Gastroesophageal sphincter (tissue), 4 donors: ENCODE data around the gene TM6SF1. TPM values are rescaled to one million over a fixed set of nuclear protein-coding genes. Genes with fewer than 3 reads are reported as not detected.
"Not testable (repeated sequence)": the region's sequence is repeated elsewhere in the genome, so short reads cannot be mapped to it uniquely, and the experiment has no call there.

ENCODE experiments used
- ATAC-seq: fragments of 150-250 bp; one replicate; pipeline ENCODE4 v1.9.1; 2016; ENCODE audit warnings: mild to moderate bottlenecking, moderate library complexity
- H3K27ac ChIP-seq, 4 donors: fragments of 200-600 bp; sonication (generic) in 3 of 4; 1 replicate in 3 of 4; 2 replicates in 1 of 4; pipeline ENCODE4 v1.5.1; 2016 to 2019
- H3K27me3 ChIP-seq: fragments of 200-600 bp; sonication (generic); one replicate; pipeline ENCODE4 v1.5.1; 2019
- H3K36me3 ChIP-seq, 2 donors: fragments of 200-600 bp; sonication (generic); one replicate each; pipeline ENCODE4 v1.5.1; 2019; ENCODE audit warnings: control low read depth in 1 of 2
- H3K4me1 ChIP-seq, 3 donors: fragments of 200-600 bp; sonication (generic); 1 replicate in 2 of 3; 2 replicates in 1 of 3; pipeline ENCODE4 v1.5.1; 2016 to 2019; ENCODE audit warnings: control low read depth in 2 of 3
- H3K4me3 ChIP-seq, 2 donors: fragments of 200-600 bp; sonication (generic); one replicate each; pipeline ENCODE4 v1.5.1; 2019; ENCODE audit warnings: mild to moderate bottlenecking in 1 of 2, moderate library complexity in 1 of 2
- H3K9me3 ChIP-seq, 3 donors: fragments of 200-600 bp; sonication (generic); one replicate each; pipeline ENCODE4 v1.5.1; 2017 to 2019; ENCODE audit warnings: control low read depth in 2 of 3
- EP300 ChIP-seq: sonication (generic); formaldehyde crosslinking; IDR thresholded peaks from one replicate; pipeline ENCODE4 v1.6.1; 2017; ENCODE audit warnings: antibody characterized with exemption, mild to moderate bottlenecking
- POLR2A ChIP-seq, 2 donors: fragments of 450-650 bp; IDR thresholded peaks; one replicate each; pipeline ENCODE4 v1.6.1; 2017; ENCODE audit warnings: antibody characterized with exemption in 2 of 2, mild to moderate bottlenecking in 2 of 2, moderate library complexity in 1 of 2
- POLR2AphosphoS5 ChIP-seq: sonication (generic); formaldehyde crosslinking; IDR thresholded peaks from one replicate; pipeline ENCODE4 v1.6.1; 2017; ENCODE audit warnings: antibody characterized with exemption
- WGBS, 2 donors: methylation state at CpG; one replicate each; pipeline ENCODE4 v1.1.5; 2018; ENCODE audit warnings: low coverage in 1 of 2; 5-methylcytosine and 5-hydroxymethylcytosine counted together
- total RNA-seq, 4 donors: library from RNA; depleted of rRNA; stranded (reverse); fragments of >200 nt; gene quantifications; one replicate each; pipeline ENCODE4 v1.1.0, GENCODE V29; 2016
- TF ChIP-seq, protein P1 (sequence below), 4 experiments: fragments of 200-600 bp in 2 of 4; fragments of 450-650 bp in 2 of 4; sonication (generic) in 1 of 4; IDR thresholded peaks; one replicate each; pipeline ENCODE4 v1.5.1; 2017 to 2019; ENCODE audit warnings: antibody characterized with exemption in 4 of 4, mild to moderate bottlenecking in 2 of 4, moderate library complexity in 2 of 4

Gene TM6SF1
- total RNA-seq, 4 donors from 2014 or later, result 2.3 to 8.1 (median 5.2) TPM

DNA sequence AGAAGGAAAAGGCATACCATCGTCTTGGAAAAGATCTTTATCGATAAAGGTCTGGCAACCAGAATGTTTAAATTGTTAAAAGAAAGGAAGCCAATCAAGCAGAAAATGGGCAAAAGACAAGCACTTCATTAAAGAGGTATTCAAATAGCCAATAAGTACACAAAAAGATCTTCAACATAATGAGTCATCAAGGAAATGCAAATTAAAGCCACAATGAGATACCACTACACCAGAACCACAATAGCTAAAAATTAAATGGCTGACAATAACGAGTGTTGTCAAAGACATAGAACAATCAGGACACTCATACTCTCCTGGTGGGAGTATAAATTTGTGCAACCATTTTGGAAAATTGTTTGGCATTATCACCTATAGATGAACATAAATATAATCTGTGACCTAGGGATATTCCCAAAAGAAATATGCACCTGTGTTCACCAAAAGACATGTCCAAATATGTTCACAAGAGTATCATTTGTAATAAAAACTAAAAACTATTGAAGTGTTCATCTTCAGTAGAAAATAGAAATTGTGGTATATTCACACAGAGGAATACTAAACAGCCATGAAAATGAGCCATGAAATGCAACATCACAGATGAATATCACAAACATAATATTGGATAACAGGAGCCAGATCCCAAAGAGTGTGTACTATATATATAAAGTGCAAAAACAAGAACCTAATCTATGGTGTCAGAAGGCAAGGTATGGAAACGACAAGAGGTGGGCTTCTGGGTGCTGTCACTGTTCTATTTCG, 26.0 kb upstream of the TM6SF1 start:
- H3K9me3 ChIP-seq, result no peaks in the 10 kb centered on the region
- no peak overlapping the region for H3K4me3 ChIP-seq
- no peak for ATAC-seq
- H3K4me1 ChIP-seq, result no peaks in the 10 kb centered on the region
- no peaks in the 10 kb centered on the region for H3K36me3 ChIP-seq
- no peak for TF ChIP-seq POLR2AphosphoS5
- TF ChIP-seq POLR2A (IDR thresholded peaks at IDR 0.05), result no peak
- no peak for TF ChIP-seq EP300
- TF ChIP-seq, protein P1, sequence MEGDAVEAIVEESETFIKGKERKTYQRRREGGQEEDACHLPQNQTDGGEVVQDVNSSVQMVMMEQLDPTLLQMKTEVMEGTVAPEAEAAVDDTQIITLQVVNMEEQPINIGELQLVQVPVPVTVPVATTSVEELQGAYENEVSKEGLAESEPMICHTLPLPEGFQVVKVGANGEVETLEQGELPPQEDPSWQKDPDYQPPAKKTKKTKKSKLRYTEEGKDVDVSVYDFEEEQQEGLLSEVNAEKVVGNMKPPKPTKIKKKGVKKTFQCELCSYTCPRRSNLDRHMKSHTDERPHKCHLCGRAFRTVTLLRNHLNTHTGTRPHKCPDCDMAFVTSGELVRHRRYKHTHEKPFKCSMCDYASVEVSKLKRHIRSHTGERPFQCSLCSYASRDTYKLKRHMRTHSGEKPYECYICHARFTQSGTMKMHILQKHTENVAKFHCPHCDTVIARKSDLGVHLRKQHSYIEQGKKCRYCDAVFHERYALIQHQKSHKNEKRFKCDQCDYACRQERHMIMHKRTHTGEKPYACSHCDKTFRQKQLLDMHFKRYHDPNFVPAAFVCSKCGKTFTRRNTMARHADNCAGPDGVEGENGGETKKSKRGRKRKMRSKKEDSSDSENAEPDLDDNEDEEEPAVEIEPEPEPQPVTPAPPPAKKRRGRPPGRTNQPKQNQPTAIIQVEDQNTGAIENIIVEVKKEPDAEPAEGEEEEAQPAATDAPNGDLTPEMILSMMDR (IDR thresholded peaks at IDR 0.05), result no peak
- WGBS, 2 donors, result 76 to 93% methylated on average over 3 to 5 of the region's 5 CpGs
- peaks cover 40% of the 10 kb centered on the region for H3K27me3 ChIP-seq
- no peak overlapping the region for H3K27ac ChIP-seq

DNA sequence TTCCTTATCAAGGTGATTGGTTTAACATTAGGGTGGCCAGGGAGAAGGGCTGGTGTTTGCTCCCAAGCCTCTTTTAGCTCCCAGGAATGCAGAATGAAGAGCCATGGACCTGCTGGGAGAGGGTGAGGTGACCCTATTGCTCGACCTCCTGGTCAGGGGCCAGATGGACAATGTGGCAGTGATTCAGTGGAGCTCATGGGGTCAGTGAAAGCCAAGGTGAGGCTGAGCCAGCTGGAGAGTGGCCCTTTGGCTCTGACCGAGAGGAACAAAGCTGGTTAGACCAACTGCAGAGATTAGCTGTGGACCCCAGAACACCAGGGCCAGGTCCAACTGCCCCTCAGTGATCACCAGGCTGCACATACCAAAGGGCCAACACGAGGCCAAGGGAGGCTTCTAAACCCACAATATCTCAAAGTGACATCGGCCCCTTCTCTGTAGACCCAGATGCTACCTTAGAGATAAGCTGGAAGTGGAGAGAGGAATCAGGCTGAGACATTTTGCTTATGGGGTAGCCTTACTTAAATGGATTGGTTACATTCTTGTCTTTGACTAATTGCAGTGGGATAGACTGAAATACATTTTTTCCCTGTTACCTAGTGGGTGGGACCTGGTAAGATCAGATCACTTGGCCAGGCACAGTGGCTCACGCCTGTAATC, 24.6 kb upstream of the TM6SF1 start:
- Histone ChIP-seq H3K4me3 (no peak overlapping the region), H3K9me3 (no peaks in the 10 kb centered on the region), H3K27ac (no peak overlapping the region), H3K36me3 (no peaks in the 10 kb centered on the region), H3K4me1 (no peaks in the 10 kb centered on the region), H3K27me3 (peaks cover 40% of the 10 kb centered on the region)
- 60 to 62% methylated on average over 1 to 3 of the region's 5 CpGs for WGBS, 2 donors
- no peak for TF ChIP-seq EP300
- TF ChIP-seq POLR2AphosphoS5, result no peak
- TF ChIP-seq, protein P1 (IDR thresholded peaks at IDR 0.05), result no peak
- TF ChIP-seq POLR2A (IDR thresholded peaks at IDR 0.05), result no peak
- ATAC-seq, result no peak

DNA sequence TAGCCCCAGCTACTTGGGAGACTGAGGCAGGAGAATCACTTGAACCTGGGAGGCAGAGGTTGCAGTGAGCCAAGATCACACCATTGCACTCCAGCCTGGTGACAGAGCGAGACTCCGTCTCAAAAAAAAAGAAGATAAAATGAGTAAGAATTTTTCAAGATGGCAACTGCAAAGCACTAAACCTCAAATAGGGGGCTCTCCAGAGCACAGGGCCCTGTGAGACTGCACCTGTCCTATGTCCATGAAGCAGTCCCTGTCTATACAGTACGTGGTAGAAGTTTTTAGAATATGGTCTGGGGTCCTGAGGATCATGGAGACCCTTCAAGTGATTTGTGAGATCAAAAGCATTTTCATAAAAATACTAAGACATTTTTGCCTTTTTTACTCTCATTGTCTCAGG, 22.0 kb upstream of the TM6SF1 start:
- not testable (repeated sequence) for ATAC-seq
- WGBS, 2 donors, result 88 to 90% methylated on average over 3 of the region's 3 CpGs

DNA sequence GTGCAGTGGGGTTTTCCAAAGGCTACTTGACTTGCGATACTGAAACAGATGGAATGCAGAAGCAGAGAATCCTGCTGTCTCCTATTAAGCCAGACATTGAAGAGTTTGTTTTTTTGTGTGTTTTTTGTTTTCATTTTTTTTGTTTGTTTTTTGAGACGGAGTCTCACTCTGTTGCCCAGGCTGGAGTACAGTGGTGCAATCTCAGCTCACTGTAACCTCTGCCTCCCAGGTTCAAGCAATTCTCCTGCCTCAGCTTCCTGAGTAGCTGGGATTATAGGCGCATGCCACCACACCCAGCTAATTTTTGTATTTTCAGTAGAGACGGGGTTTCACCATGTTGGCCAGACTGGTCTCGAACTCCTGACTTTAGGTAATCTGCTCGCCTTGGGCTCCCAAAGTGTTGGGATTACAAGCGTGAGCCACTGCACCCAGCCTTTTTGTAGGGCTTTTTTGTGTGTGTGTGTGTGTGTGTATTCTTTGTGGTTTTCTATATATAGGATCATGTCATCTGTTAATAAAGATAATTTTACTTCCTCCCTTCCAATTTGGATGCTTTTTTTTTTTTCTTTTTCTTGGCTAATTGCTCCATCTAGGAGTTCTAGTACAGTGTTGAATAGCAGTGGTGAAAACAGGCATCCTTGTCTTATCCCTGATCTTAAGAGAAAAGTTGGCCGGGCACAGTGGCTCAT, 21.4 kb upstream of the TM6SF1 start:
- 81 to 87% methylated on average over 6 to 8 of the region's 8 CpGs for WGBS, 2 donors
- not testable (repeated sequence) for H3K4me1 ChIP-seq, H3K9me3 ChIP-seq, H3K27ac ChIP-seq, H3K4me3 ChIP-seq, ATAC-seq, H3K36me3 ChIP-seq
- peaks cover 20% of the 10 kb centered on the region for H3K27me3 ChIP-seq

More for the DNA sequence above, 22.0 kb upstream of the TM6SF1 start:
- not testable (repeated sequence) for H3K9me3 ChIP-seq, H3K4me3 ChIP-seq, H3K36me3 ChIP-seq, H3K27ac ChIP-seq, H3K4me1 ChIP-seq
- peaks cover 20% of the 10 kb centered on the region for H3K27me3 ChIP-seq

DNA sequence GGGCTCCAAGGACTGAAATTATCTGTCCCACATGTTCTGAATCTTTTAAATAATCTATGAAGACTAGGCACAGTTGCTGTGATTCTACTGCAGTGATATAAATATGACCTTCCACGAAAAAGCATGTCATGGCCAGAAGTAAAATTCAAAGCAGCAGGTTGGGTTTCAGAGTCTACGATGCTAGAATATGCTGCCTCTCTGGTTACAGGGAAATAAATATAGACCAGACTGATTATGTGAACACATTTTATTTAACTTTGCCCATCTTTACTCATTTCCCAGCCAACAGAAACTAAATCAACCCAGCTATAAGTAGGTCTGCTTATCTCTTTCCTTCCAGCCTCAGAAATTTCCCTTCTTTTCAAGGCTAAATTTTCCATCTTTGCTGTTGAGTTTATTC, 19.9 kb upstream of the TM6SF1 start:
- TF ChIP-seq, protein P1 (IDR thresholded peaks at IDR 0.05), result no peak
- no peak for TF ChIP-seq POLR2AphosphoS5
- no peak for TF ChIP-seq EP300
- no peak for TF ChIP-seq POLR2A (IDR thresholded peaks at IDR 0.05)
- no peak for ATAC-seq
- no peaks in the 10 kb centered on the region for H3K36me3 ChIP-seq
- H3K4me1 ChIP-seq, result no peaks in the 10 kb centered on the region
- H3K4me3 ChIP-seq, result no peak overlapping the region
- H3K27me3 ChIP-seq, result peaks cover 17% of the 10 kb centered on the region
- WGBS, 2 donors, result 48 to 68% methylated on average over 2 of the region's 2 CpGs
- H3K9me3 ChIP-seq, result no peaks in the 10 kb centered on the region
- H3K27ac ChIP-seq, result no peak overlapping the region
